HG03342 (cell line): ENCODE measurements around the gene ANKRD55.
"Not testable (repeated sequence)": the region's sequence is repeated elsewhere in the genome, so short reads cannot be mapped to it uniquely, and the experiment has no call there.

ENCODE experiments used
- ATAC-seq: cut with Tn5 transposase; IDR thresholded peaks from one replicate; pipeline ENCODE4 v1.9.1; 2021; ENCODE audit warnings: mild to moderate bottlenecking, moderate library complexity; ENCODE audit not compliant: unreplicated experiment

The ANKRD55 gene

DNA sequence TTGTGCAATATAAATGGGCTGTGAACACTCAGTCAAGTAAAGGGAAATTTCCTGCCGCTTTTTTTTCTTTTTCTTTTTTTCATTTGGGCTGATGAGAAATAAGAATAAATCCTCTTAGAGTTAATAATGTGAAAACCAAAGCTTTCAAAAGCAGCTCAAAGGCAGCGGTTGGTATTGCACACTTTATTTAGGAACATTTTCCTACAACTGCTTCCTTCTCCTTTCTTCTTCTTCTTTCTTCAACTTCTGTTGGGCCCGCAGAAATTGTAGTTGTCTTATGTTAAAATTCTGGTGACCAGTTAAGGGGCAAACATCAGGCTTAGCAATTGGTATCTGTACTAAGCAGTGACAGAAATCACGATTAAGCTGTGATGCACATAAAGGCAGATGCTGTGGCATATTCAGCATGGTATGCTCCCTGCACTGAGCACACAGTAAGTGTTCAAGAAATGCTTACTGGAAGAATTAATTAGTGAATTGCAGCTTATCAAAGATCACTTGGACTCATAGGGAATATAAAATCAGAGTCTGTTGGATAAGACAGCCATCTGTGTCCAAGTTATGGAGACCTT lies 85.4 kb downstream of the ANKRD55 start:
- no peak for ATAC-seq

DNA sequence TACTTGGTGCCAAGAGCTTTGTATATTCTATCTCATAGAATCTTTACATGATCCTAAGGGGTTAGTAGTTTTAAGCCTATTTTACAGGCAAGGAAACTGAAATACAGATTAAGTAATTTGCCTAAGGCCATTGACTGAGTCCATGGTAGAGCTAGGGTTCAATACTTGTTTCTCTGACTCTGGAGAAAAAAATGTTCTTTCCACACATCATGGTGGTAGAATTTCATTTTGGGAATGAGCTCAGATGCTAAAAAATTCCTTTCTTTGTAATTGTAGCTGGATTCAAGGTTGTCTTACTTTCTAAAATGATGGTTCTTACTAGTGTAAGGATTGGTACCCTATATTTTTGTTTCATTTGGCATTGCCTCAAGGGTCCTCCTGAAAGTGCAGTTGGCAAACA lies 86.0 kb downstream of the ANKRD55 start:
- no peak for ATAC-seq

DNA sequence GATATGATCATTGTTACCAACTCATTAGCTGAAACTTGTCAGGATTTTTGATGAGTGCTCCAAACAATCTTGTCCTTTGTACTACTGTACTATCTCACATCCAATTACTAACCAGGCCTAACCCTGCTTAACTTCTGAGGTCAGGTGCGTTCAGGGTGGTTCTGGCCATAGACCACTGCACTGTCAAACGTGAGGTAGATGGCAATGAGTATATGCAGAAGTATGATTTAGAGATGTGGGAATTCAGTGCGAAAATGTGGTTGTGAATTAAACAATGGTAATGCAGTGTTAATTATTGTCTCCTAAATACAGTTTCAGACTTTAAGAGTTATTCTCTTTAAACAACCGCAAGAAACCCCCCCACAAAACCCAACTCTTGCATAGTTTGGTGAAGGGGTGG lies 86.5 kb downstream of the ANKRD55 start:
- ATAC-seq: no peak

DNA sequence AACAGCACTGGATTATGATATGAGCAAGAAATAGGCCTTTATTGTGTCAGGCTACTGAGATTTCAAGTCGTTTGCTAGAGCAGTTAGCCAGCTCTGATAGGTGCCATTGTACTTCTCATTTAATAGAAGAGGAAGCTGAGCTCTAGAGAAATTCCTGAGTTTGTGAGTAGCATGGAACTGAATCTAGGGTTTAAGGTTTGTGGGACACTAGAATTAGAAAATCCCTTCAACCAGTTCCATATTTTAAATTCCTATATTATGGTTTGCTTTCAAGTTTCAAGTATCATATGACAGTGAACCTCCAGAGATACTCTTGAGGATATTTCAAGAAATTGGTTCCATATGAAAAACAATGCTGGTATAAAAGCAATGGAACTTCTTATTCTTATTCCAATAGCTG lies 87.6 kb downstream of the ANKRD55 start:
- no peak for ATAC-seq

DNA sequence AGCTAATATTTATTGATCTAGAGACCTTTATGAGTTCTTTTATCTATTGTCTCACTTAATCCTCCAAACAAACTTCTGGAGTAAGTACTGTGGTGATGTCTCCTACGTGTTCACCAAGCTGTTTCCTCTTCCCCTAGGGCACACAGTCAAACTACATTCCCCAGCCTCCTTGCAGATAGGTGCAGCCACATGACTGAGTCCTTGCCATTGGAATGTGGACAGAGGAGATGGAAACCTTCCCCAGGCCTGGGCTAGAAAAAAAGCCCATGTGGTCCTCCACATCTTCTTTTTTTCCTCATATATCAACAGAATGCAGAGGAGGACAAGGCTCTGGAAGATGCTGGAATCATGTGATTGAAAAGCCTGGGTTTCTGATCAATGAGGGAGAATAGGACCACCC lies 88.0 kb downstream of the ANKRD55 start:
- no peak for ATAC-seq

DNA sequence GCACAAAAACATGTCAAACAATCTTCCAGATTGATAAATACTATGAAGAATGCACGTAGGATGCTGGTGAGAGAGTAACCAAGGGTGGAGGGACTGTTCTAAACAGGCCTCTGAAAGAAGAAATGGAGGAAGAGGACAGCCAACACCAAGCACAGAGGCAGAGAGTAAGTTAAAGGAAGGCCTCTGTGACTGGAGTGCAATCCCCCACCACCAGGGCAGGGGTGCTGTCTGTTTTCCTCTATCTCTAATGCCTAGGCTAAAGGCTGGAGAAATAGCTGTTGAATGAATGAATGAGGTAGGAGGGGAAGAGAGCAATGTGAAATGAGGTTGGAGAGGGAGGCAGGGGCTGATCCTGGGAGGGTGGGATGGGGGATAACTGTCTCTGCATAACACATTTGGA lies 88.9 kb downstream of the ANKRD55 start:
- no peak for ATAC-seq

DNA sequence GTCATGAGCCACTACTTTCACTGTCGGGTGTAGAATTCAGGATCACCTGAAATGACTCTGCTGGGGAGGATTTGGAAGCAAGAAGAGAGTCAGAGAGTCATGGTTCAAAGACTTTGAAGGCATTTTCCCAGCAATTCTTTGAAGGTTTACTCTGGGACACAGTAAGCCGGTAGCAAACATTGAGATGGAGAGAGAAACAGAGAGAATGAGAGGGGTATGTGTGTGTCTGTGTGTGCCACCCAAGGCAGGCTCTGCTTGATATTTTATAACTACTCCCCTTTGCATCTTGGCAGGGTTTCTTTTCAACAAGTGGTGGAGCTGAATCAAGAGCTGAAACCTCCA lies 89.8 kb downstream of the ANKRD55 start:
- no peak for ATAC-seq

DNA sequence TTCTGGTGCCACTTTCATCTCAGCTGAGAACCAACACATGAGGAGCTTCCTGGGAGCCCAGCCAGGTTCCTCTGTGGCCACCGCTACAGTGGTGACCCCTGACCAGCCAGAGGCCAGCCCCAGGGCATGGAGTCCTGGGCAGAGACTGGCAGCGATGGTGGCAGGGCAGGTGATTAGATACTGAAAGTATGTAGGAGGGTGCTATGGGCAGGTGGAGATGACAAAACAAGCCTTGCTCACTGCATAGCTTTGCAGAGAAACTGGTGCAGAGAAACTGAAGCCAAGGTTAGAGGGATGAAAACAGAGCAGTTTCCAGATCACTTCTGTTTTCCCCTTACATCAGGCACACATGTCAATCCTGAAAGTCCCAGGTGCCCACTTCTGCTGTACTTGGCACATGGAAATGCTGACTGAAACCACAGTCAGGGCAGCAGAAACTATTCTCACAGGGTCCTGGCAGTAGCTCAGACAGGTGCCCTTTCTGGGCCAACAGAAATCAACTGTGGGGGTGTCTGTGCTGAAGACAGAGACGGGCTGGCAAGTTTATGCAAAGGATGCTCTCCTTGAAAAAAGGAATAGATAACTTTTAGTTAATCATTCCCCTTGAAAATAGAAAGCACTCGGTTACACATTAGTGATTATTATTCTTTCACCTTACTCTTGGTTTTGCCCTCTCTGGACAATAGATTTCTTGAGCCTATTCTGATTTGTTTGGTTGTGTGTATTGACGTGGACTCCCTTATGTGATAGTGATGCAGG lies 90.3 kb downstream of the ANKRD55 start:
- peak; percentile 80 for ATAC-seq

DNA sequence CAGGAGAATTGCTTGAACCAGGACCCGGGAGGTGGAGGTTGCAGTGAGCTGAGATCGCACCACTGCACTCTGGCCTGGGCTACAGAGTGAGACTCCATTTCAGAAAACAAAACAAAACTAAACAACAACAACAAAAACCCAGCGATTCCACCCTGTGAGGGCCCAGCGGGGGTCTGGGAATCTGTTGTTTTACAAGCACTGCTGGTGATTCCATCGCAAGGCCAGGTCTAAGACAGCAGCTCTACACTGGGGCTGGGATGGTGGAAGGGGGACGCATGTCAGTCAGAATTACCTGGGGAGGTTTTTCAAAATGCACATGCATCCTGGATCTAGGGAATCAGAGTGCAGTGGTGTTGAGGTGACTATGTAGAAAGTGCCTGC lies 90.9 kb downstream of the ANKRD55 start:
- no peak for ATAC-seq

DNA sequence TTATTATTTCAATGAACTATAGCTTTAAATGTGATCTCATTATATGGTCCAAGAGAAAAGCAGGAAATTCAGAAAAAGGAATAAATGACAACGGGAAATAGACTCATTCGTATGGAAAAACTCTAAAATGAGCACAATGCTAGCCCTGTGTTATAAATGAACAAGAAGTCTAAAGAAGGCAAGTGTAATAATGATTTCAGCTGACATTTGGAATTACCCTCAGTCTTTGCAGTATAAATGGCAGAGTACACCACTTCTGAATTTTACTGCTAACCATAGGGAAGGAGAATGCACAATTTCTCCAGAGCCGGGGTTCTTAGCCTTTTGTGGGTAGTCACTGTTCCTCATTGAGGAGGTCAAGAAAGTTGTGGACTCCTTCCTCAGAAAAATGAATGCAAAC lies 93.1 kb downstream of the ANKRD55 start:
- no peak for ATAC-seq

DNA sequence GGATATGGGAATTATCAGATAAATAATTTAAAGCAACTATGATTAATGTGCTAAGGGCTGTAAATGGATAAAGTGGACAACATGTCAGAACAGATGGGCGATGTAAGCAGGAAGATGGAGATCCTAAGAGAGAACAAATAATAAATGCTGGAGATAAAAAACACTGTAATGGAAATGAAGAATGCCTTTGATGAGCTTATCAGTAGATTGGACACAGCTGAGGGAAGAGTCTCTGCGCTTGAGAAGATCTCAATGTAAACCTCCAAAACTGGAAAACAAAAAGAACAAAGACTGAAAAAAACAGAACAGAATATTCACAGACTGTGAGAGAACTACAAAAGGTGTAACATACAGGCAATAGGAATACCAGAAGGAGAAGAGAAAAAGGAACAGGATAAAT lies 102.5 kb downstream of the ANKRD55 start:
- ATAC-seq: no peak

DNA sequence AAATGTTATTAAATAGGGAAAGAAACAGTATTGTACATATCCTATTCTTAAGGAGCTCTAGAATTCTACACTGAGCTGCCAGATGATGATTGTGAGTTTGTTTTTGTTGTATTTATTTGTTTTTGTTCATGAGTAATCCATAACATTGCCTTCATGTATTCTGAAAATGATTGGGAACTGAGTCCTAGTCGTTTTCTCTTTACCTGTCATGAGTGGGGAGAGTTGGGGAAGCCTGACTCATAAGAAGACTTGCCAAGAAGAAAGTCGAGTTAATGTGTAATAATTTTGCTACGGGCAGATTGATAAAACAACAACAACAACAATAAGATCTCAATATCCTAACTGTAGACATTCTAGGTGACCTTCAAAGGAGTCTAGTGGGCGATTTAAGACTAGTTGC lies 103.8 kb downstream of the ANKRD55 start:
- no peak for ATAC-seq

DNA sequence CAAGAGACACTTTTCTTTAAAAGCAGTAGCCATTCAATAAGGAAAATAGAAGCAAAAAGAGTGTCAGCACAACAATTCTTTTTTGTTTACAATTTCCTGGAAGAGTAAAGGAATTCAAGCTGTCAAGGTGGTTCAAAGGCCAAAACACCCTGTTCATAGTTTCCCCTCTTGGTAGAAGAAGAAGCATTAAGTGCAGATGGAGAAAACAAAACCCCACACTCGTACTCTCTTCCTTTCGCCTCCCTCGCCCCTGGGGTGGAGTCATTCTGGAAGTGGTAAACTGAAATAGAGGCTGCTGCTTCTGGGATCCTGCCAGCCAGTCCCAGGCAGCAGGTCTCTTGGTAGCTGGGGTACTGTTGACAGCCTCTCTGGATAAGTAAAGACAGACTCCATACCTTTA lies 105.0 kb downstream of the ANKRD55 start:
- no peak for ATAC-seq

DNA sequence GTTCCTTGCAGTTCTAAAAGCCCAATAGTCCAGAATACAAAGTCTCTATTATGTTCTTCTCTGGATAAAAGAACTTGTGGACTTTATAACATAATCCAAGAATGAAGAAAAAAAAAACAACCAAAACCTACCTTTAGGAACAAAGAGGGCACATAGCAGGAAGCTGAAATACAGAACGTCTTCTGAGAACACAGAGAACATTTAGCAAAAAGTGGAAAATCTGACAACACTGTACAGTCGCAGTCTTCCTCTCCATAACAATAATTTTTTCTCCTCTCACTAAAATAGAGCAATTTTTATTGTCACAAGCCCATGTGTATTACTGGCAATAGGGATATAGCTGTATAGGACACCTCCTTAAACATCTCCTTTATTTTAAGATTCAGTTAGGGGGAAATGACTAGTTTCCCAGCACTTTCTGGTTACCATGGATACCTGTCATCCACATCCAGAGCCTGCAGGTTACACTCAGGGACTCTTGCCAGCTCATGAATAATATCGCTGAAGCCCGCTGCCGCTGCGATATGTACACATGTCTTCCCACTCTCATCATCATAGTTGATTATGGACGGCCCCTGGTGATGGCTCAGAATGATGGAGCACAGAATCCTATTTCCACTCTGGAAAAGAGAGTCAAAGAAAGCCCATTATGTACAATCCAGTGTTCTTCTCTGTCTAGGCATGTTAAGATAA lies 106.5 kb downstream of the ANKRD55 start:
- no peak for ATAC-seq

DNA sequence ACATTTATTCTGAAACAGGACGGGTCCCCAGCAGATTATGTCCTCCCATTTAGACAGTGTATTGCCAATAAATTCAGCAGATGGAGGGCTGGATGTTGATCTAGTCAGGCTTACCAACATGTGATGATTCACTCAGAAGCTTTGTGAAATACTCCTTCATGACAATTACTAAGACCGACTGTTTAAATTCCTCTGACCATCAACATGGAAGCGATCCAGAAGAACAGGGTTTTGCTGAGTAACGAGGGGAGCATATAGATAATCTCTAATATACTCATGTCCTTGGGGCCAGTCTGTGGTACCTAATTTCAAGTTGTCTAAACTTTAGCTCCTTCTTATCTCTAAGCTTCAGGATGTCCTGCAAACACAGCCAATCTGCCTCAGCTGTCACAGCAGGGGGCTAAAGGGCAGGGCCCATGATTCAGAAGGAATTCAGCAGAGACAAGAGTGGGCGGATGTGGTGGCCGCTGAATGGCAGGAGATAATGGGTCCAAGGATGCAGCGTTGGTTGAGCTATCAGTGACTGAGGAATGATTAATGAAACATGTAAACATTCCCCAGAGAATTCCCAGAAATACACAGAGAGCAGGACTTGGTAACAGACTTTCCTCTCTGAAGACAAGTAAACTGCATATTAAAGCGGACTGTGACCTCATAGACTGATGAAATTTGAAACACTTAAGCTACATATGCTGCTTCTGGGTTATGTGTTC lies 109.4 kb downstream of the ANKRD55 start:
- ATAC-seq: no peak

DNA sequence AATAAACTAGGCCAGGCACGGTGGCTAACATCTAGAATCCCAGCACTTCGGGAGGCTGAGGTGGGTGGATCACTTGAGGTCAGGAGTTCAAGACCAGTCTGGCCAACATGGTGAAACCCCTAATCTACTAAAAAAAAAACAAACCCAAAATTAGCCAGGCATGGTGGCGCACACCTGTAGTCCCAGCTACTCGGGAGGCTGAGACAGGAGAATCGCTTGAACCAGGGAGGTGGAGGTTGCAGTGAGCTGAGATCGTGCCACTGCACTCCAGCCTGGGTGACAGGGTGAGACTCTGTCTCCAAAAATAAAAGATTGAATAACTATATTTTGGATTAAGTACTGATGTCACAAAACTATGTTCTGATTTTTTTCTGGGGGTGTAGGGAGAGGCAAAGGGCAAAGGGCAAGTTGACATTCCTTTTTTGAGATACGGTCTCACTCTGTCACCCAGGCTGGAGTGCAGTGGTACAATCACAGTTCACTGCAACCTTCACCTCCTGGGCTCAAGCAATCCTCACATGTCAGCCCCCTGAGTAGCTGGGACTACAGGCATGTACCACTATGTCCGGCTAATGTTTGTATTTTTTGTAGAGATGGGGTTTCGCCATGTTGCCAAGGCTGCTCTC lies 110.7 kb downstream of the ANKRD55 start:
- ATAC-seq: not testable (repeated sequence)

DNA sequence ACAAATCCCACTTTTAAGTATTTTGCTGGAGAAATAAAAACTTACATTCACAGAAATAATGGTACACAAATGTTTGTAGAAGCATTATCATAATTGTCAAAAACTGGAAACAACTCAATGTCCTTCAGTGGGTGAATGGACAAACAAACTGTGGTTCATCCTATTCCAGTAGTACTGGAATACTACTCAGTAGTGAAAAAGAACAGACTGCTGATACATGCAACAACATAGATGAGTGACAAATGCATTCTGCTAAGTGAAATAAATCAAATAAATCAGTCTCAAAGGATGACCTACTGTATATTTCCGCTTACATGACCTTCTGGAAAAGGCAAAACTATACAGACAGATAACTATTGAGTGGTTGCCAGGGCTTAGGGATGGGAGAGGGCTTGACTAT lies 114.1 kb downstream of the ANKRD55 start:
- ATAC-seq: no peak

DNA sequence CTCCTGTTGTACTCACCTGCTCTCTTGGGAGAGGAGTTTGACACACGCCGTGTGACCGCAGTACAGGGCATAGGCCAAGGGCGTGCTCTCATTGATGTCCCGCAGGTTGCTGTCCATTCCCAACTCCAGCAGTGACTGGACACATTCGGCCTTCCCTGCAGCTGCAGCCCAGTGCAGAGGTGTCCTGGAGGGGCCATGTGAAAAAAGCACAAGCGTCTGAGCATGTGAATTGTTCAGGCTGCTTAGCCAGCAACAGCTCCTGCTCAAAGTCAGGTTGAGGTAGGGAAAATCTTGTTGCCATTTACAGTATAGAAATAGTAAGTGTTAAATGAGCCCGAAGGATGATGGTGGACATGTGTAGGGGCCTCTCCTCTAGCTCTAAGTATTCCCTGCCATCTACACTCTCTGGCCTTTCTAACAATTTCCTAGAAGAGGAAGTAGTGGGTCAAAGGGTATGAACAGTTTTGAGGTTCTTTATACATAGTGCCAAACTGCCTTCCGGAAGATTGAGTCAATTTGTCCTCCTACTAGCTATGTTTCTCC lies 116.5 kb downstream of the ANKRD55 start:
- no peak for ATAC-seq

DNA sequence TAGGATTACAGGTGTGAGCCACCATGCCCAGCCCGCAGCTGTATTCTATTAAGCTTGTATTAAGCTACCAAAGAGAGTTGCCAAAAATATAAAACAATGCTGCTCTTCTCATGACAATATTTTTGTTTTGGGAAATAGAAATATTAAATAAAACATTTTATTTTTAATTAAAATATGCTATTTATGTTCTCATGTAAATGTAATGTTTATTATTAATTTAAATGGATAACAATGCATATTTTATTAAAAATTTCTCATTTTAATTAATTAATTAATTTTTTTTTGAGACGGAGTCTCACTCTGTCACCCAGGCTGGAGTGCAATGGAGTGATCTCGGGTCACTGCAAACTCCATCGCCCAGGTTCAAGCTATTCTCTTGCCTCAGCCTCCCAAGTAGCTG lies 117.5 kb downstream of the ANKRD55 start:
- ATAC-seq: no peak

DNA sequence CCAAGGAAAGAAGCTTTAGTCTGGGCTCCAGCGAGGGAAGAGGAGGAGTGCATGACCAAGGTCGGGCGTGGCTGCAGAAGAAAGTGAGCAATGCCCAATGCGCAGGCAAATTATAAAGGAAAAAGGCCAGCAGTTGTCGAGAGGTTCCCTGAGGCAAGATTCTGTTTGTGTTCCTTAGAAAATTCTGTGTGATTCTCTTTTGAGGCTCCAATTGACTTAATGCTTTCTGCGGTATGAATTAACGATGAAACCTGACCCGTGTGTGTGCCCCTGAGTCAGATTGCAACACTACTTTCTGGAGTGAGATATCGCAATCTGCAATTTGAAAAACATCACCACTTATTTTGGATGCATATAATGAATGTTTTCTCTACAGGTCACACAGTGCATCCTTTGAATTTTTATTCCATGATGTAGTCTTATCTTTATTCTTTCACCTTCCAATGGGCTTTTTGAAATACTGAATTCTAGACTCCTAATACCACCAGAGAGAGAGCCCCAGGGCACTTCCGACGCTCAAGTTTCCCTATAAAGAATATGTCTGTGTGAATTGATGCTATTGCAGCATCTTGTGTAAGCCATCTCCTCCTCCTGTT lies 120.5 kb downstream of the ANKRD55 start:
- ATAC-seq: no peak

DNA sequence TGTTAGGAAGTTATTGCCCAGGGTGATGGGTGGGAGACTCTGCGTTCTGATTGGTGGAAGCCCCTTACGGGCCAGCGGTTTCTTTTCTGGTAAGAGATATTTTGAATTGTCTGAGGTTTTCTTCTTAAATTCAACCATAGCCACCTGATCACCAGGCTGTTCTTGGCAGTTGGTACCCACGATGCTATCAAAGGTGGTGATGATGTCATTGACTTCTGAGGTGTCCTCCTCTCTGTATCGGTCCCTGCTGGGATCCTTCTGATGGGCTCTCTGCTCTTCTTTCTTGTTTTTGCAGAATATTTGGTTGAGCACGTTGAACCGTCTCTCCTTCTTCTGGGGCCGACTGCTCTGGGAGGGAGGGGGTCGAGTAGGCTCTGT lies 121.7 kb downstream of the ANKRD55 start:
- no peak for ATAC-seq
